Measurements from ENCODE around the gene SETBP1. TPM values are rescaled to one million over a fixed set of nuclear protein-coding genes. Genes with fewer than 3 reads are reported as not detected.

Gene SETBP1
- total RNA-seq, 1 donor from 2014 or later: 29.4 TPM

GRCh38 chr18:44859263-44859662, 178.6 kb downstream of the SETBP1 start:
- intact Hi-C loops (cut with micrococcal nuclease): no loop called here

- intact Hi-C loops (cut with micrococcal nuclease): no loop called here
These were observed 179.2 kb downstream of the SETBP1 start for GRCh38 chr18:44859751-44860439.

- intact Hi-C loops (cut with micrococcal nuclease): no loop called here
These were observed 181.4 kb downstream of the SETBP1 start for GRCh38 chr18:44862112-44862511.

- intact Hi-C loops (cut with micrococcal nuclease): no loop called here
These were observed 185.4 kb downstream of the SETBP1 start for GRCh38 chr18:44866103-44866502.

GRCh38 chr18:44869533-44869932, 188.8 kb downstream of the SETBP1 start:
- intact Hi-C loops (cut with micrococcal nuclease): no loop called here

GRCh38 chr18:44870631-44871502, 190.2 kb downstream of the SETBP1 start:
- intact Hi-C loops (cut with micrococcal nuclease): no loop called here

- intact Hi-C loops (cut with micrococcal nuclease): no loop called here
These were observed 191.1 kb downstream of the SETBP1 start for GRCh38 chr18:44871771-44872170.

GRCh38 chr18:44876024-44876423, 195.3 kb downstream of the SETBP1 start:
- intact Hi-C loops (cut with micrococcal nuclease): no loop called here

- intact Hi-C loops (cut with micrococcal nuclease): no loop called here
These were observed 196.1 kb downstream of the SETBP1 start for GRCh38 chr18:44876755-44877154.

GRCh38 chr18:44878335-44878734, 197.6 kb downstream of the SETBP1 start:
- intact Hi-C loops (cut with micrococcal nuclease): no loop called here

GRCh38 chr18:44880170-44880569, 199.5 kb downstream of the SETBP1 start:
- intact Hi-C loops (cut with micrococcal nuclease): loop anchor here (10.0 kb wide), 1 partner anchor 65 kb away; no protein-coding TSS in a partner anchor

GRCh38 chr18:44881461-44882162, 200.9 kb downstream of the SETBP1 start:
- intact Hi-C loops (cut with micrococcal nuclease): loop anchor here (10.0 kb wide), 1 partner anchor 63 kb away; no protein-coding TSS in a partner anchor

- intact Hi-C loops (cut with micrococcal nuclease): loop anchor here (10.0 kb wide), 1 partner anchor 62 kb away; no protein-coding TSS in a partner anchor
These were observed 201.6 kb downstream of the SETBP1 start for GRCh38 chr18:44882163-44882868.

GRCh38 chr18:44883671-44884070, 203.0 kb downstream of the SETBP1 start:
- intact Hi-C loops (cut with micrococcal nuclease): loop anchor here (10.0 kb wide), 1 partner anchor 61 kb away; no protein-coding TSS in a partner anchor

- intact Hi-C loops (cut with micrococcal nuclease): loop anchor here (10.0 kb wide), 1 partner anchor 60 kb away; no protein-coding TSS in a partner anchor
These were observed 203.7 kb downstream of the SETBP1 start for GRCh38 chr18:44884431-44884830.

- intact Hi-C loops (cut with micrococcal nuclease): loop anchor here (5.0 to 10.0 kb wide), 2 partner anchors 59 to 88 kb away; no protein-coding TSS in a partner anchor
These were observed 204.8 kb downstream of the SETBP1 start for GRCh38 chr18:44885507-44885906.

GRCh38 chr18:44887227-44887631, 206.5 kb downstream of the SETBP1 start:
- intact Hi-C loops (cut with micrococcal nuclease): loop anchor here (1.0 to 10.0 kb wide), 6 partner anchors 48 to 207 kb away; partner anchors contain the start of gene SETBP1

- intact Hi-C loops (cut with micrococcal nuclease): loop anchor here (5.0 to 10.0 kb wide), 2 partner anchors 56 to 92 kb away; no protein-coding TSS in a partner anchor
These were observed 208.4 kb downstream of the SETBP1 start for GRCh38 chr18:44889111-44889510.

- intact Hi-C loops (cut with micrococcal nuclease): no loop called here
These were observed 212.5 kb downstream of the SETBP1 start for GRCh38 chr18:44893045-44893706.

- intact Hi-C loops (cut with micrococcal nuclease): no loop called here
These were observed 213.3 kb downstream of the SETBP1 start for GRCh38 chr18:44893966-44894365.

Measured in T-helper 1 cell treated with Interleukin-12 subunit alpha and Interleukin-12 subunit beta and Interleukin-4 antibody, amounts not matched to agents 30 ng/mL and 1 ng/mL, for 36 hours (primary cell).